NCI-H1417 treated with DMSO at 0.1 percent for 48 hours (cell line): ENCODE measurements around the gene STK32C.
A peak's percentile ranks its signal among the peaks of the same experiment; 100 is the strongest.

ENCODE experiments used
- DNase-seq: peaks from one replicate; lab custom pipeline; 2025; lab: John Stamatoyannopoulos, UW

The STK32C gene

DNA sequence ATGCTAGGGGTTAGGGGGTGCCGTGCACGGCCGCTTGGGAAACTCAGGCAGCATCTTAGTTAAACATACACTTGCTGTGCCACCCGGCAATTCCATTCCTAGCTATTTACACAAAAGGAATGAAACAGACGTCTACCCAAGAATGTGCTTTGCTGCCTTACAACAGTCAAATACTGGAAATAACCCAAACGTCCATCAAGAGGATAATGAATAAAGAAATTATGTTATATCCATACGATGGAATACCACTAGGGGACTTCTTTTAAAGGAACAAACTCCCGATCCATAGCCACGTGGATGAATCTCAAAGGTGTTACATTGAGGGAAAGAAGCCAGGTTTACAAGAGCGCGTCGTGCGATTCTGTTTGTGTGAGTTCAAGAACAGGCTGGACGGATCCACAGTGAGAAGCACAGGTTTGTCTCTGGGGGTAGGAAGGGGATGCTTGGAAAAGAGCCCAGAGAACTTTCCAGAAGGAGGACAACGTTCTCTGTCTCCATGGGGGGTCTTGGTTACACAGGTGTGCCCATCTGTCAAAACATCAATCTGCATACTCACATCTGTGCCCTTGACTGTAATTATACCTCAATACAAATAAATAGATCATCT, 41.8 kb downstream of the STK32C start:
- peak; percentile 66 for DNase-seq

DNA sequence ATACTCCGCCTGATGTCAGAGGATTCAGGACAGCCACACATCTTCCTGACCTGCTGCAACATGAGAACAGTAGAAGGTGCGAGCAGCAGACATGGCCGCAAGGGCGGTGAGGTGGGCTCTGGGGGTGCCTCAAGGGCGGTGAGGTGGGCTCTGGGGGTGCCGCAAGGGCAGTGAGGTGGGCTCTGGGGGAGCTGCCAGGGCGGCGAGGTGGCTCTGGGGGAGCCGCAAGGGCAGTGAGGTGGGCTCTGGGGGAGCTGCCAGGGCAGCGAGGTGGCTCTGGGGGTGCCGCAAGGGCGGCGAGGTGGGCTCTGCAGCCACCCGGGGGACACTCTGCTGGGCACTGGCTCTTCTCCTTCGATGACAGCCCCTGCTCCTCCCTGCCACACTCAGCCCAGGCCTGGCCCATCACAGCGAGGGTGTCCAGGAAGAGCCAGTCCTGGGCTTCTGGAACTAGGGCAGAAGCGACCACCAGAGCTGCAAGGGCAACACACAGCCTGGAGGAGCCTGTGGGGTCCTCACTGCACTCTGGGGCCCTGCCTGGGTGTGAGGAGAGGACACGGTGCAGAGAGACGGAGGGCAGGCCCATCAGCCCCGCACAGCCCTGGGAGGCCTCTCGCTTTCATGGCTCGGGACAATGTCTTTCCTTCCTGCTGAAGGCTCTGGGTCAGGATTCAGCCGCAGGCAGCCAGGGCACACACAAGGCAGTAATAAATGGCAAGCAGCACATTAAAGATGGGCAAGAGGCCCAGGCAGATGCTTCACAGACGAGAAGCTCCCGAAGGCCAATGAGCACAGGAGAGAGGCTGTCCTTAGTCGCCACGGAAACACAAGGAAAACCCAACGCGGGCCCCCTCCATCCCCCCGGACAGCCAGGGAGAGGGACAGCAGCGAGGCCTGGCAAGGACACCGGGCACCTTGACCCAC, 42.5 kb downstream of the STK32C start:
- no peak for DNase-seq

GRCh38 chr10:132264306-132264950, 43.3 kb downstream of the STK32C start:
- no peak for DNase-seq

DNA sequence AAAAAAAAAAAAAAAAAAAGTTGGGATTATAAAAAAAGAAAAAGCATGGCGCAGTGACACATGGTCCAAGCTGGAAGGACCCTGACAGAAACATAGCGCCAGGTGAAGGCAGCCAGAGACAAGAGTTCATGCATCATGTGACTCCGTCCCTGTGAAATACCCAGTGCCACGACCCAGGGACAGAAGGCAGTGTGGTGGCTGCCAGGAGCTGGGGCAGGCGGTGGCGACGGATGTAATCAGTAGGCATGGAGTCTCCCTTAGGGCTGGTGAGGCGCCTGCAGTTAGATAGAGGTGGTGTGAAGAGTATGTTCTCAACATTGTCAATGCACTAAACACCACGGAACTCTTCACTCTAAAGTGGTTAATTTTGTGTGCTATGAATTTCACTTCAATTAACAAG, 43.9 kb downstream of the STK32C start:
- peak; percentile 30 for DNase-seq

GRCh38 chr10:132259702-132260482, 47.9 kb downstream of the STK32C start:
- no peak for DNase-seq

- no peak for DNase-seq
Observed at GRCh38 chr10:132258423-132258822, 49.3 kb downstream of the STK32C start.

DNA sequence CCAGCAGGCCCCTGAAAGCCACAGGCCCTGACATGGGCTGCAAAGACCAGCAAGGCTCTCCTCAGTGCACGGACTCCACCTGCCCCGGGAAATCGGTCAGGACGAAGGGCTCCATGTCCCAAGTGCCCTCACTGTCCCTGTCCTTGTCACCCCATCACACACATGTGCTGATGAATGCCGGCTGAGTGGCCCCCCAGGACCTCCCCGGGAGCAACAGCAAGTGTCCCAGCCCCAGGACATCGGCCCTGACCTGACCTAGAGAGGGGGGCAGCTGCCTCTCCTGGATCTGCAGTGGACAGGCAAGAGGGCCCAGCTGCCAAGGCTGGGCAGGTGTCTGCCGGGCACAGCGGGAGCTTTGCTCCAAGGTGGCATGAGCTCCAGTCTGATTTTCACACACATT, 49.8 kb downstream of the STK32C start:
- no peak for DNase-seq

- DNase-seq = no peak
Observed at GRCh38 chr10:132257271-132257670, 50.5 kb downstream of the STK32C start.

GRCh38 chr10:132256866-132257265, 50.9 kb downstream of the STK32C start:
- DNase-seq = no peak

DNA sequence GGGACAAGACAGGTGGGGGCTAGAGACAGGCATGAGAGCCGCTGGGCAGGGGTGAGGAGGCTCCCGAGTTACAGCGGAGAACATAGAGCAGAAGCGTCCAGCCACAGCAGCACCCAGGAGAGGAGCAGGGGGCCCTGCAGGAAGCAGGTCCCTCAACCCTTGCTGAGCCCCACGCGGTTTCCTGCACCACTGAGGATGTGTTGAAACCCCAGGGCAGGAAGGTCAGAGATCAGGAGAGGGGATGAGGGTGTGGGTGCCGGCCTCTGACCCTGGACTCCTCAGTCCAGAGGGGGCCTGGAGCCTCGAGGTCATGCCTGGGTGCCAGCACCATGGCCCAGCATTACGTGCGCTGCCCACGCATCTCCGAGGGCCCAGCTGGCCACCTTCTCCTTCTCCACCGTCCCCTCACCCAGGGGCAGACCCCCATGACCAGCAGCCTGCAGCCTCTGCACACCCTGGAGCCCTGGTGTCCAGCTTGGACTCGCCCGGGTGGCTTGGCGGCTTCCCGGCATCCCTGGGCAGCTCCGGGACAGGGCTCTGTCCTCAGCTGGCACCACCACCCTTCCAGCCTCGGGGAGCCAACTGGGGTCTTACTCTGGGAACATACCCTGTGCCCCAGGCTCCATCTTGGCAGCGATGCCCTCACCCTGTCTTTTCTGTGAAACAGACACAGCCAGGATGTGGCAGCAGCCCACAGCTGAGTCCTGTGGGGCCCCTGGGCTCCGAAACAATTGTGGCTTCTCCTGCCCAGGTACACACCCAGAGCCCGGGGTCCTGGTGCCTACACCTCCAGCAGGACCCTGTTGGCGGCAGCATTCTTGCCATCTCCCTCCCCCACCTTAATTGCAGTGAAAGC, 52.0 kb downstream of the STK32C start:
- DNase-seq = no peak

DNA sequence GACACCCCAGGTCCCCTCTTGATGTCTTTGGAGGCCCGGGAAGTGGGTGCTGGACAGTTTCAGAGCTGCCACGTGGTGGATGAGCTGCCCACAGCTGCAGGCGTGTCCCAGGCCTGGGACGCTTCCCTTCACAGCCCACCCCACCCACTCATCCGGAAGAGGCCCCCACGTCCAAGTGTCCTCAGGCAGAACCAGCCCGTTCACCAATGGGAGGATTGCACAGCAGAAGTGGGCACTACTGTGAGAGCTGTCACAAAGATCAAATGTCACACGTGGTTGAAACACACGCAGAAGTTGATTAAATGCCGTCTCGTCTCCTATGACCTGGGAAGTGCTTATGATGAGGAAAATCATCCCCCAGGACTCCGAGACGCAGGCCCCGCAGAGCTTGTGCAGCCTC, 52.9 kb downstream of the STK32C start:
- DNase-seq = no peak

- DNase-seq = no peak
Observed at GRCh38 chr10:132253092-132253687, 54.6 kb downstream of the STK32C start.

GRCh38 chr10:132252412-132252811, 55.3 kb downstream of the STK32C start:
- DNase-seq = no peak

GRCh38 chr10:132251928-132252327, 55.8 kb downstream of the STK32C start:
- no peak for DNase-seq

DNA sequence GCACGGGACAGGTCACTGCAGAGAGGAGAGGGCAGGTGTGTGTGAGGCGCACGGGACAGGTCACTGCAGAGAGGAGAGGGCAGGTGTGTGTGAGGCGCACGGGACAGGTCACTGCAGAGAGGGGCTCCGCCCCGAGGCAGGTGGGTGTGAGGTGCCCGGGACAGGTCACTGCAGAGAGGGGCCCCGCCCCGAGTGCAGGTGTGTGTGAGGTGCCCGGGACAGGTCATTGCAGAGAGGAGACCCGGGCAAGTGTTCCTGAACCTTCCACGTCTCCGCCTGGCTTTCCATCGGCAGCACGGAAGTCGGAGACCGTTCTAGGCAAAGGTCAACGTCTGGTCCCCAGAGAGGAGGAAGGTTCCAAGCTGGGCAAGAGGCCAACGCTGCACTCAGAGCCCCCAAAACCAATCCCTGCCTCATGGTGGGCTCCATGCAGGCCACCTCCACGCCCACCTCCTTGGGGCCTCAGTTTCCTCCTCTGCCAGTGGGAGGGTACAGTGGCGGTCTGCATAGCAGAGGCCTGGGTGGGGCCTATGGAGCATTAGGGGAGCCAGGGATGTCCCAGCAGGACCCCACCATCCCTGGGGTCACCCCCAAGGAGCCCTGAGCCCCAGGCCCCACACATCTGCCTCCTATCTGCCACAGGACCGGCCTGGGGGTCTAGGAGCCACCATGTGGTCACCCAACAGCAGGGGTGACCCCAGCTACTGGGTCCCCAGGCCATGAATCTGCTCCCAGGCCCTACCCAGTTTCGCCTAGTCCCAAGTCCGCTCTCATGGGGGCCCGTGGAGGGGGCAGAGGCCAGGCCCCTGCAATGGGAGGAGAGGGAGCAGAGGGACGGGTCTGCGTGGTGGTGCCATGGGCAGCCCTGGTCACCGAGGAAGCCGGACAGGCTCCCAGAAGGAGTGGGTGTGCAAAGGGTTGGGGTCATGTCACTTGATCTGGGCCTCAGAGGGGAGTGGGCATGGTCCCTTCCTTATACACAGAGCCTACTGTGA, 57.0 kb downstream of the STK32C start:
- no peak for DNase-seq

DNA sequence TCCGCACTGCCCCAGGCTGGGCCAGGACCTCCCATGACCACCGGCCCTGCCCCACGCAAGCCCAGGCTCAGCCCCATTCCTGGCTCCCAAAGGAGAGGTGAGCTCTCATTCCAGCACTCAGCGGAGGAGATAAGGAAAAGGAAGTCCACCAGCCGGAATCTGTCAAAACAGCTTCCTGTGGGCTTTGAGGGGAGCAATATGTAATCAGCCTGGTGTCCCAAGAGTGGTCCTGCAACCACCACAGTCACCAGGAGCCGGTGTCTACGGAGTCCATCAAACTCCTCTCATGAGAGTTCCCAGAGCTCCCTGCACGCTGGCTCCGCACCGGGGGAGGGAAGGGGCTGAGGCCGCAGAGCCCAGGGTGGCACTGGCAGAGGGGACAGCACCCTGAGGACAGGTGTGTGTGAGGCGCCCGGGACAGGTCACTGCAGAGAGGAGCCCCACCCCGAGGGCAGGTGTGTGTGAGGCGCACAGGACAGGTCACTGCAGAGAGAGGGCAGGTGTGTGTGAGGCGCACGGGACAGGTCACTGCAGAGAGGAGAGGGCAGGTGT, 57.9 kb downstream of the STK32C start:
- DNase-seq = no peak

GRCh38 chr10:132249226-132249724, 58.5 kb downstream of the STK32C start:
- DNase-seq = no peak

DNA sequence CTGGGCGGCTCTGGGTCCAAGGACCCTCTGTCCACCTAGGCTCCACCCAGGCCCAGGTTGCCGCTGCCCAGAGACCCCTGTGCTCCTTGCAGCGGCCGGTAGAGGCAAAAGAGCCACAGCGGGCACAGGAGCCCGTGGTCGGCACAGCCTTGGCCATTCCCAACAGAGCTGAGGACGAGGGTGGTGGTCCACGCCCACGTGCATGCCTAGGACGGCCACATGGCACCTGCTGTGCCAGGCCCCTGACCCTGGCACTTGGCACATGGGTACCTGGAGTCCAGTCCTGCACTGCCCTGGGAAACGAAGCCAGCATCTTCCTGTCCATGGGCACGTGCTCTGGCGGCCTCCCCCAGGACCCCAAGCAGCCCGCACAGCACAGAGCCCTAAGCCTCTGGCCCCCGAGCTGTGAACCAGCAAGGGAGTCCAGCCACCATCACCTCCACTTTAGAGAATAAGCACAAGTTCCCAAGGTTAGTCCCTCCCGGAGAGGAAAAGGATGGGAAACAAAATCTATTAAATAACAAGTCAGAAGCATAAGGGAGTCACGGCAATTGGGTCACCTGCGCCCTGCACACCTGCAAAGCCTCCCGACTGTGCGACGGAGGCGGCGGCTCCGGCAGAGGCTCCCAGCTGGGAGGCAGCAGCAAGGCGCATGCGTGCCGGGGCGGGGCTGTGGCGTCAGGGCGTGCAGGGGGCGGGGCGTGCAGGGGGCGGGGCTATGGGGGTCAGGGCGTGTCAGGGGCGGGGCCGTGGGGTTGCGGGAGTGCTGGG, 59.1 kb downstream of the STK32C start:
- peak; percentile 1 for DNase-seq
